KMS-11 (cell line): ENCODE data around the gene LRRTM2.

Source experiments
- H2AFZ ChIP-seq: fragments of 200-600 bp; sonication (generic); 2 replicates; pipeline ENCODE4 v1.6.1; 2016; ENCODE audit warnings: antibody characterized with exemption, mixed run types, low read depth
- H3K27ac ChIP-seq: fragments of 200-600 bp; sonication (generic); 2 replicates; pipeline ENCODE4 v1.6.1; 2016; ENCODE audit warnings: mild to moderate bottlenecking, mixed run types
- H3K27me3 ChIP-seq: fragments of 200-600 bp; sonication (generic); 2 replicates; pipeline ENCODE4 v1.6.1; 2017; ENCODE audit warnings: mild to moderate bottlenecking, low read depth, mixed run types, moderate library complexity; ENCODE audit not compliant: insufficient read depth
- H3K36me3 ChIP-seq: fragments of 200-600 bp; sonication (generic); 2 replicates; pipeline ENCODE4 v1.6.1; 2017; ENCODE audit warnings: mild to moderate bottlenecking, mixed run types; ENCODE audit not compliant: insufficient read depth
- H3K4me1 ChIP-seq: fragments of 200-600 bp; sonication (generic); 2 replicates; pipeline ENCODE4 v1.6.1; 2016; ENCODE audit warnings: mild to moderate bottlenecking, low read depth, mixed run types; ENCODE audit not compliant: poor library complexity, severe bottlenecking
- H3K4me2 ChIP-seq: fragments of 200-600 bp; sonication (generic); 2 replicates; pipeline ENCODE4 v1.7.0; 2016; ENCODE audit warnings: mild to moderate bottlenecking, mixed run types
- H3K4me3 ChIP-seq: fragments of 200-600 bp; sonication (generic); IDR thresholded peaks from 2 replicates; pipeline ENCODE4 v1.6.1; 2017; ENCODE audit warnings: low read depth, low read length, mixed read lengths; ENCODE audit not compliant: insufficient read depth
- H3K79me2 ChIP-seq: fragments of 200-600 bp; sonication (generic); 2 replicates; pipeline ENCODE4 v1.6.1; 2016; ENCODE audit warnings: low read depth, mixed run types; ENCODE audit not compliant: insufficient read depth
- H3K9ac ChIP-seq: fragments of 200-600 bp; sonication (generic); 2 replicates; pipeline ENCODE4 v1.6.1; 2016; ENCODE audit warnings: mild to moderate bottlenecking, mixed run types
- H4K20me1 ChIP-seq: fragments of 200-600 bp; sonication (generic); 2 replicates; pipeline ENCODE4 v1.6.1; 2016; ENCODE audit warnings: mild to moderate bottlenecking, mixed run types; ENCODE audit not compliant: insufficient read depth
- CTCF ChIP-seq: fragments of 200-600 bp; sonication (generic); conservative IDR thresholded peaks from 2 replicates; pipeline ENCODE4 v1.6.1; 2017; ENCODE audit warnings: low read depth, mild to moderate bottlenecking, antibody characterized with exemption, low read length, moderate library complexity, mixed read lengths

The LRRTM2 gene

GRCh38 chr5:138910546-138911185 lies 35.5 kb upstream of the LRRTM2 start:
- no peaks in the 10 kb centered on the region for H4K20me1 ChIP-seq
- H3K27me3 ChIP-seq, result no peaks in the 10 kb centered on the region
- no peak overlapping the region for H2AFZ ChIP-seq
- no peak for TF ChIP-seq CTCF
- no peaks in the 10 kb centered on the region for H3K36me3 ChIP-seq
- no peaks in the 10 kb centered on the region for H3K4me1 ChIP-seq
- no peak overlapping the region for H3K4me3 ChIP-seq
- no peak overlapping the region for H3K4me2 ChIP-seq
- no peaks in the 10 kb centered on the region for H3K79me2 ChIP-seq
- no peak overlapping the region for H3K9ac ChIP-seq
- H3K27ac ChIP-seq, result no peak overlapping the region

GRCh38 chr5:138909734-138910133 lies 34.6 kb upstream of the LRRTM2 start:
- Histone ChIP-seq H3K9ac (no peak overlapping the region), H3K27ac (no peak overlapping the region), H3K4me3 (no peak overlapping the region), H3K27me3 (no peaks in the 10 kb centered on the region), H3K4me2 (no peak overlapping the region), H4K20me1 (no peaks in the 10 kb centered on the region), H3K79me2 (no peaks in the 10 kb centered on the region), H3K4me1 (no peaks in the 10 kb centered on the region), H2AFZ (no peak overlapping the region), H3K36me3 (no peaks in the 10 kb centered on the region)
- TF ChIP-seq CTCF, result no peak

- H3K36me3 ChIP-seq, result no peaks in the 10 kb centered on the region
Observed at GRCh38 chr5:138905541-138905940, 30.4 kb upstream of the LRRTM2 start.

GRCh38 chr5:138903130-138903775 lies 28.1 kb upstream of the LRRTM2 start:
- no peak for TF ChIP-seq CTCF
- Histone ChIP-seq H3K27me3 (no peaks in the 10 kb centered on the region), H2AFZ (no peak overlapping the region), H3K4me2 (no peak overlapping the region), H4K20me1 (no peaks in the 10 kb centered on the region), H3K4me3 (no peak overlapping the region), H3K9ac (no peak overlapping the region), H3K36me3 (no peaks in the 10 kb centered on the region), H3K27ac (no peak overlapping the region), H3K79me2 (no peaks in the 10 kb centered on the region), H3K4me1 (no peaks in the 10 kb centered on the region)

More at GRCh38 chr5:138905541-138905940, 30.4 kb upstream of the LRRTM2 start:
- no peak for TF ChIP-seq CTCF
- H3K4me3 ChIP-seq, result no peak overlapping the region
- H3K4me2 ChIP-seq, result no peak overlapping the region
- H3K27ac ChIP-seq, result no peak overlapping the region
- no peaks in the 10 kb centered on the region for H3K27me3 ChIP-seq
- no peaks in the 10 kb centered on the region for H3K4me1 ChIP-seq
- H4K20me1 ChIP-seq, result no peaks in the 10 kb centered on the region
- H2AFZ ChIP-seq, result no peak overlapping the region
- no peak overlapping the region for H3K9ac ChIP-seq
- H3K79me2 ChIP-seq, result no peaks in the 10 kb centered on the region
